GM23338 (cell line): ENCODE measurements around the gene NUCB2. TPM values are rescaled to one million over a fixed set of nuclear protein-coding genes. Genes with fewer than 3 reads are reported as not detected.

ENCODE experiments used
- ATAC-seq: fragments of 200-7000 bp; cut with Tn5 transposase; 3 replicates; pipeline ENCODE4 v1.9.1; 2020
- DNase-seq: peaks from one replicate; pipeline ENCODE4 v3.0.0-alpha.2; 2015; ENCODE audit warnings: low spot score
- H2AFZ ChIP-seq: fragments of 200-600 bp; sonication (generic); 2 replicates; pipeline ENCODE4 v1.8.0; 2016; ENCODE audit warnings: antibody characterized with exemption, mild to moderate bottlenecking, moderate library complexity
- H3F3A ChIP-seq: fragments of 200-600 bp; sonication (generic); replicated peaks from 2 replicates; pipeline ENCODE4 v1.8.0; 2017; ENCODE audit warnings: antibody characterized with exemption, mixed run types, low read depth
- H3K27ac ChIP-seq: fragments of 200-600 bp; sonication (generic); 2 replicates; pipeline ENCODE4 v1.6.1; 2016; ENCODE audit warnings: low read depth
- H3K27me3 ChIP-seq: fragments of 200-600 bp; sonication (generic); 2 replicates; pipeline ENCODE4 v1.8.0; 2016; ENCODE audit warnings: mild to moderate bottlenecking, mixed run types, moderate library complexity; ENCODE audit not compliant: insufficient read depth
- H3K36me3 ChIP-seq: fragments of 200-600 bp; sonication (generic); 2 replicates; pipeline ENCODE4 v1.8.0; 2016; ENCODE audit warnings: mild to moderate bottlenecking; ENCODE audit not compliant: insufficient read depth
- H3K4me1 ChIP-seq: fragments of 200-600 bp; sonication (generic); 2 replicates; pipeline ENCODE4 v1.8.0; 2016; ENCODE audit warnings: mild to moderate bottlenecking, moderate library complexity; ENCODE audit not compliant: insufficient read depth
- H3K4me2 ChIP-seq: fragments of 200-600 bp; sonication (generic); 2 replicates; pipeline ENCODE4 v1.7.1; 2017; ENCODE audit warnings: mixed run types
- H3K4me3 ChIP-seq: fragments of 200-600 bp; sonication (generic); 2 replicates; pipeline ENCODE4 v1.6.1; 2016; ENCODE audit warnings: mixed run types
- H3K79me2 ChIP-seq: fragments of 200-600 bp; sonication (generic); replicated peaks from 2 replicates; pipeline ENCODE4 v1.8.0; 2017; ENCODE audit warnings: mild to moderate bottlenecking; ENCODE audit not compliant: insufficient read depth
- H3K9me2 ChIP-seq: fragments of 200-600 bp; sonication (generic); 2 replicates; pipeline ENCODE4 v1.8.0; 2017; ENCODE audit not compliant: insufficient read depth
- H4K20me1 ChIP-seq: fragments of 200-600 bp; sonication (generic); replicated peaks from 2 replicates; pipeline ENCODE4 v1.8.0; 2017; ENCODE audit warnings: mild to moderate bottlenecking; ENCODE audit not compliant: insufficient read depth
- H3K27ac Mint-ChIP-seq: 2 replicates; pipeline ENCODE4 v1.8.0; 2020; ENCODE audit warnings: inconsistent platforms, mild to moderate bottlenecking, moderate library complexity, mixed read lengths
- H3K27me3 Mint-ChIP-seq: 3 replicates; pipeline ENCODE4 v1.8.0; 2022; ENCODE audit warnings: low read depth, mild to moderate bottlenecking, moderate library complexity, mixed read lengths, inconsistent platforms; ENCODE audit not compliant: insufficient read depth, poor library complexity
- H3K36me3 Mint-ChIP-seq: 3 replicates; pipeline ENCODE4 v1.8.0; 2021; ENCODE audit warnings: low read depth, mild to moderate bottlenecking, inconsistent platforms, moderate library complexity, mixed read lengths
- H3K4me1 Mint-ChIP-seq: 3 replicates; pipeline ENCODE4 v1.8.0; 2020; ENCODE audit warnings: mild to moderate bottlenecking, inconsistent platforms, mixed read lengths
- H3K4me3 Mint-ChIP-seq: 3 replicates; pipeline ENCODE4 v1.8.0; 2021; ENCODE audit warnings: moderate library complexity, mild to moderate bottlenecking, inconsistent platforms, mixed read lengths
- H3K9me3 Mint-ChIP-seq: 3 replicates; pipeline ENCODE4 v1.8.0; 2020; ENCODE audit warnings: moderate library complexity, mild to moderate bottlenecking, inconsistent platforms, mixed read lengths
- CREB1 ChIP-seq: fragments of 250-450 bp; sonication (Bioruptor Pico); IDR thresholded peaks from 2 replicates; pipeline ENCODE4 v1.5.0; 2020; ENCODE audit warnings: low read depth, mild to moderate bottlenecking, moderate library complexity
- CTCF ChIP-seq, 2 experiments: fragments of 200-600 bp in 1 of 2; sonication (generic) in 1 of 2; conservative IDR thresholded peaks; 2 replicates each; pipeline versions ENCODE4 v1.5.1 to v1.6.1; 2016 to 2017; ENCODE audit warnings: antibody characterized with exemption in 2 of 2, low read depth in 2 of 2, mild to moderate bottlenecking in 2 of 2, moderate library complexity in 1 of 2
- ETS1 ChIP-seq: IDR thresholded peaks from 2 replicates; pipeline ENCODE4 v1.6.1; 2016; ENCODE audit warnings: antibody characterized with exemption
- EZH2 ChIP-seq: fragments of 200-600 bp; sonication (generic); IDR thresholded peaks from one replicate; pipeline ENCODE4 v1.8.0; 2017; ENCODE audit warnings: antibody characterized with exemption, mild to moderate bottlenecking, low read depth; ENCODE audit not compliant: unreplicated experiment
- EZH2phosphoT487 ChIP-seq: fragments of 200-600 bp; sonication (generic); IDR thresholded peaks from one replicate; pipeline ENCODE4 v1.8.1; 2018; ENCODE audit warnings: antibody characterized with exemption; ENCODE audit not compliant: unreplicated experiment
- JUNB ChIP-seq: IDR thresholded peaks from one replicate; pipeline ENCODE4 v1.6.1; 2016; ENCODE audit warnings: antibody characterized with exemption; ENCODE audit not compliant: unreplicated experiment
- NANOG ChIP-seq: IDR thresholded peaks from 2 replicates; pipeline ENCODE4 v1.6.1; 2016; ENCODE audit warnings: antibody characterized with exemption, borderline replicate concordance
- POLR2AphosphoS5 ChIP-seq: IDR thresholded peaks from 2 replicates; pipeline ENCODE4 v1.6.1; 2016; ENCODE audit warnings: antibody characterized with exemption, low read depth
- REST ChIP-seq: IDR thresholded peaks from one replicate; pipeline ENCODE4 v1.6.1; 2018; ENCODE audit warnings: antibody characterized with exemption; ENCODE audit not compliant: unreplicated experiment
- STAT1 ChIP-seq: IDR thresholded peaks from one replicate; pipeline ENCODE4 v1.6.1; 2016; ENCODE audit warnings: antibody characterized with exemption; ENCODE audit not compliant: unreplicated experiment
- ZNF114 ChIP-seq: fragments of 250-450 bp; sonication (Bioruptor Pico); IDR thresholded peaks from 2 replicates; pipeline ENCODE4 v1.5.0; 2020; ENCODE audit warnings: mild to moderate bottlenecking, moderate library complexity
- ZNF331 ChIP-seq: fragments of 250-450 bp; sonication (Bioruptor Pico); IDR thresholded peaks from 2 replicates; pipeline ENCODE4 v1.5.0; 2020; ENCODE audit warnings: low read depth, mild to moderate bottlenecking, moderate library complexity
- polyA plus RNA-seq: library from polyadenylated mRNA; unstranded; fragments of >200 nt; fragmentation: Nextera tagmentation; extraction: Ambion mirVana; gene quantifications from 2 replicates; pipeline ENCODE4 v1.2.1, GENCODE V29; 2016
- total RNA-seq: library from RNA; depleted of rRNA; stranded (reverse); fragments of >200 nt; shearing (Covaris generic); gene quantifications from 2 replicates; pipeline ENCODE4 v1.2.3, GENCODE V29; 2014

The NUCB2 gene
- total and polyA plus RNA-seq, 2 experiments from 2014 or later = 16.6 to 86.9 TPM

- Mint-ChIP-seq H3K27me3 (no peaks in the 10 kb centered on the region), H3K36me3 (no peaks in the 10 kb centered on the region), H3K9me3 (no peaks in the 10 kb centered on the region), H3K4me3 (no peak overlapping the region), H3K27ac (no peak overlapping the region), H3K4me1 (no peaks in the 10 kb centered on the region)
- no peak for ATAC-seq
- H2AFZ ChIP-seq = no peak overlapping the region
- no peak for TF ChIP-seq STAT1
- TF ChIP-seq CREB1 (CRISPR knock-in tag) = no peak
- TF ChIP-seq POLR2AphosphoS5 = no peak
- TF ChIP-seq CTCF (conservative IDR thresholded peaks at IDR 0.05; ENCODE audit: low read depth in 2 of 2) = no peak
- TF ChIP-seq EZH2 = no peak
- TF ChIP-seq ZNF114 = no peak
- no peak for TF ChIP-seq ETS1
- no peaks in the 10 kb centered on the region for H3K79me2 ChIP-seq
- no peak overlapping the region for H3K27ac ChIP-seq
- no peaks in the 10 kb centered on the region for H3K27me3 ChIP-seq
- no peak overlapping the region for H3K4me2 ChIP-seq
- no peaks in the 10 kb centered on the region for H3F3A ChIP-seq
- no peaks in the 10 kb centered on the region for H3K9me2 ChIP-seq
- no peak for DNase-seq
- H4K20me1 ChIP-seq = no peaks in the 10 kb centered on the region
- no peaks in the 10 kb centered on the region for H3K36me3 ChIP-seq
- no peaks in the 10 kb centered on the region for H3K4me1 ChIP-seq
- no peak overlapping the region for H3K4me3 ChIP-seq
These were observed 17.0 kb upstream of the NUCB2 start for GRCh38 chr11:17259519-17259918.

- no peaks in the 10 kb centered on the region for H3K4me1 Mint-ChIP-seq
- no peaks in the 10 kb centered on the region for H3F3A ChIP-seq
- H3K9me2 ChIP-seq = no peaks in the 10 kb centered on the region
- no peak overlapping the region for H2AFZ ChIP-seq
- no peaks in the 10 kb centered on the region for H3K36me3 ChIP-seq
- H3K27ac ChIP-seq = no peak overlapping the region
- H3K27ac Mint-ChIP-seq = no peak overlapping the region
- H3K36me3 Mint-ChIP-seq = no peaks in the 10 kb centered on the region
- DNase-seq (no peak), ATAC-seq (no peak)
- H3K4me3 Mint-ChIP-seq = no peak overlapping the region
- no peaks in the 10 kb centered on the region for H3K27me3 Mint-ChIP-seq
- no peaks in the 10 kb centered on the region for H3K79me2 ChIP-seq
- H3K9me3 Mint-ChIP-seq = no peaks in the 10 kb centered on the region
- H4K20me1 ChIP-seq = no peaks in the 10 kb centered on the region
- H3K4me3 ChIP-seq = no peak overlapping the region
- no peak overlapping the region for H3K4me2 ChIP-seq
- H3K27me3 ChIP-seq = no peaks in the 10 kb centered on the region
- no peaks in the 10 kb centered on the region for H3K4me1 ChIP-seq
- TF ChIP-seq CTCF (conservative IDR thresholded peaks at IDR 0.05; ENCODE audit: low read depth in 2 of 2) (no peak), ZNF331 (CRISPR knock-in tag) (no peak), EZH2 (no peak), CREB1 (CRISPR knock-in tag) (no peak), STAT1 (no peak), ZNF114 (no peak), EZH2phosphoT487 (no peak), REST (no peak), NANOG (no peak), POLR2AphosphoS5 (no peak), ETS1 (no peak), JUNB (no peak)
These were observed 16.5 kb upstream of the NUCB2 start for GRCh38 chr11:17260020-17260419.
